GM18505 (cell line): ENCODE measurements around the gene ITGB8.

Source experiments
- ATAC-seq: cut with Tn5 transposase; IDR thresholded peaks from one replicate; pipeline ENCODE4 v1.9.1; 2021; ENCODE audit not compliant: unreplicated experiment
- POLR2A ChIP-seq: IDR thresholded peaks from 4 replicates; pipeline ENCODE4 v1.6.1; 2011; ENCODE audit warnings: borderline replicate concordance; ENCODE audit not compliant: insufficient read depth, insufficient read length; ENCODE audit errors: extremely low read depth

The ITGB8 gene

GRCh38 chr7:20330928-20331909 is 519 bp downstream of the ITGB8 start:
- no peak for TF ChIP-seq POLR2A
- peak; percentile 31 for ATAC-seq

GRCh38 chr7:20331910-20332813 is 1.5 kb downstream of the ITGB8 start:
- no peak for ATAC-seq
- TF ChIP-seq POLR2A: no peak

GRCh38 chr7:20338285-20338684 is 7.6 kb downstream of the ITGB8 start:
- no peak for ATAC-seq
- no peak for TF ChIP-seq POLR2A

- no peak for ATAC-seq
Observed at GRCh38 chr7:20340839-20341238, 10.1 kb downstream of the ITGB8 start.

GRCh38 chr7:20343205-20343604 is 12.5 kb downstream of the ITGB8 start:
- TF ChIP-seq POLR2A: no peak
- no peak for ATAC-seq

More at GRCh38 chr7:20340839-20341238, 10.1 kb downstream of the ITGB8 start:
- TF ChIP-seq POLR2A: no peak

GRCh38 chr7:20343941-20344340 is 13.2 kb downstream of the ITGB8 start:
- no peak for TF ChIP-seq POLR2A

GRCh38 chr7:20344396-20344795 is 13.7 kb downstream of the ITGB8 start:
- TF ChIP-seq POLR2A: no peak
- no peak for ATAC-seq

More at GRCh38 chr7:20343941-20344340, 13.2 kb downstream of the ITGB8 start:
- no peak for ATAC-seq

- TF ChIP-seq POLR2A: no peak
- no peak for ATAC-seq
Observed at GRCh38 chr7:20346577-20346976, 15.9 kb downstream of the ITGB8 start.

GRCh38 chr7:20347680-20348079 is 17.0 kb downstream of the ITGB8 start:
- TF ChIP-seq POLR2A: no peak
- no peak for ATAC-seq

GRCh38 chr7:20348125-20348807 is 17.6 kb downstream of the ITGB8 start:
- ATAC-seq: no peak
- no peak for TF ChIP-seq POLR2A

- TF ChIP-seq POLR2A: no peak
- ATAC-seq: no peak
Observed at GRCh38 chr7:20350518-20350951, 19.8 kb downstream of the ITGB8 start.

- TF ChIP-seq POLR2A: no peak
- no peak for ATAC-seq
Observed at GRCh38 chr7:20350996-20351692, 20.4 kb downstream of the ITGB8 start.

- no peak for TF ChIP-seq POLR2A
- no peak for ATAC-seq
Observed at GRCh38 chr7:20351901-20352300, 21.2 kb downstream of the ITGB8 start.
